TTC549 (cell line): ENCODE measurements around the gene SLC39A1.
A peak's percentile ranks its signal among the peaks of the same experiment; 100 is the strongest.
"Not testable (repeated sequence)": the region's sequence is repeated elsewhere in the genome, so short reads cannot be mapped to it uniquely, and the experiment has no call there.

ENCODE experiments used
- FAIRE-seq: peaks from 2 replicates; lab custom pipeline; 2012; peaks lifted over from hg19 to GRCh38; lab: Jason Lieb, UNC

SLC39A1 gene

DNA sequence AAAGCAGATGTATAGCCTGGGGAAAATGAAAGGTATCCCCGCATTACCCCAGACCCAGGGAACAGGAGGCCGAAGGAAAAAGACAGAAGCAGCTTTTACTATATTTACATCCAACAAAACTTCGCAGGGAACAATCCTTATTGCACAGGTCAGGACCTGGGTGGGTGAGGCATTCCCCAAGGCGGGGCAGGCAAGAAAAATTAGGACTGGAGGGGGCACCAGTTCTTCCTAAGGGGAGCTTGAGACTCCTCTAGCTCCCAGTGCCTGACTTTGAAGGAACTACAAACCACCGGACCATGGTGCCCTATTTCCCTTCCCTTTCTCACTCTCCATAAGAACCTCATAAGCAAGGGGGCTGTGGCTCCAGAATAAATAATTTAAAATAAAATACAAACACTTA, 33.9 kb downstream of the SLC39A1 start:
- no peak for FAIRE-seq

DNA sequence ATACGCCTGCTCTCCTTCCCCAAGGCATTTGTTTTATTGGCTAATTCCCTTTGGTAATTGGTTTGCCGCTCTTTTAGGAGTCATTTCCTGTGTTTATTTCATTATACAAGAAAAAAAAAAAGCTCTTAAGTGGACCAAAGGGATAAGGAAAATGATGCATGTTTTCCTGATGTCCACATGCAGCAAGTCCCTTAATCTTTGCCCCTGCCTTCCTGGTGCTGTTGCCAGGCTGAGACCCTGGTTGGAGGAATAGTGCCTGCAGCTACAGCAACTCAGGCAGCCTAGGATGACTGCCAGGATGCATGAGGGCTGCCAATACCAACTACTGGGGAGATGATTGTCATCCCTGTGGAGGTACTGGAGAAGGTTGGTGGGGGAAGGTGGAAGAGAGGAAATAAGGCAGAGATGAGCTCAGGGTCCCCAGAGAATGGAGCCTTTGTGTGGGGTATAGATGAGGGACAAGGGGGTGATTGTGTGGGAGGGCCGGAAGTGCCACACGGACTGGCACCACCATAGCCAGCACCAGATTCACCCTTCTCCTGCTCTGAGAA, 34.5 kb downstream of the SLC39A1 start:
- FAIRE-seq: no peak

DNA sequence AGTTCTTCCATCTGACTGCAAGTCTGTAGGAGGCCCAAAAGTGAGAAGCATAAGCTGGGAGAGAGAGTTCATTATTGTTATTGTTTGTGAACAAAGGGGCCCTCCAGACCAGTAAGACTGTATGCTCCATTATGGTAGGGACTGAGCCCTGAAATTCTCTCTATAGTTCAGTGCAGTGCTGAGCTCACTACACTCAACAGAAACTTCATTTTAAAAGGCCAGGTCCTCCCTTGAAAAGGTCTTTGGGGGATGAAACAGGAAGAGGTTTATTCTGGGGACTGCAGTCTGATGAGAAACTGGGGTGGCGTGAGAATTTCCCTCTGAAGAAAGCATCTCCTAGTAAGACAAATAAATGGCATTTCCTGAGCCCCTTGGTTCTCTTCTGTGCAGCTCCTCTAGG, 35.1 kb downstream of the SLC39A1 start:
- FAIRE-seq: no peak

DNA sequence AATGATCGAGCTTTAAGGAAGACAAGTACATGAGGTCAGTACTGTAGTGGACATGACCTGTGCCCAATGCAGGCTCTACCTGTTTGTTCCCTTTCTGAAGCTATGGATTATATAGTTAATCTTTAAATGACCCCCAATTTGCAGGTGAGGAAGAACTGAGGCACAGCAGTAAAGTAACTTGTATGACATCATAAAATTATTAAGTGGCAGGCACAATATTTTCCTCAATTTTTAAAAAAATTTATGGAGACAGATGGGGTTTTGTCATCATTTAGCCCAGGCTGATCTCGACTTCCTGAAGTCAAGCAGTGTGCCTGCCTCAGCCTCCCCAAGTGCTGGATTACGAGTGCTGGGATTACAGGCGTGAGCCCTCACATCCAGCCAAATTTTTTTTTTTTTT, 36.9 kb downstream of the SLC39A1 start:
- FAIRE-seq: no peak

DNA sequence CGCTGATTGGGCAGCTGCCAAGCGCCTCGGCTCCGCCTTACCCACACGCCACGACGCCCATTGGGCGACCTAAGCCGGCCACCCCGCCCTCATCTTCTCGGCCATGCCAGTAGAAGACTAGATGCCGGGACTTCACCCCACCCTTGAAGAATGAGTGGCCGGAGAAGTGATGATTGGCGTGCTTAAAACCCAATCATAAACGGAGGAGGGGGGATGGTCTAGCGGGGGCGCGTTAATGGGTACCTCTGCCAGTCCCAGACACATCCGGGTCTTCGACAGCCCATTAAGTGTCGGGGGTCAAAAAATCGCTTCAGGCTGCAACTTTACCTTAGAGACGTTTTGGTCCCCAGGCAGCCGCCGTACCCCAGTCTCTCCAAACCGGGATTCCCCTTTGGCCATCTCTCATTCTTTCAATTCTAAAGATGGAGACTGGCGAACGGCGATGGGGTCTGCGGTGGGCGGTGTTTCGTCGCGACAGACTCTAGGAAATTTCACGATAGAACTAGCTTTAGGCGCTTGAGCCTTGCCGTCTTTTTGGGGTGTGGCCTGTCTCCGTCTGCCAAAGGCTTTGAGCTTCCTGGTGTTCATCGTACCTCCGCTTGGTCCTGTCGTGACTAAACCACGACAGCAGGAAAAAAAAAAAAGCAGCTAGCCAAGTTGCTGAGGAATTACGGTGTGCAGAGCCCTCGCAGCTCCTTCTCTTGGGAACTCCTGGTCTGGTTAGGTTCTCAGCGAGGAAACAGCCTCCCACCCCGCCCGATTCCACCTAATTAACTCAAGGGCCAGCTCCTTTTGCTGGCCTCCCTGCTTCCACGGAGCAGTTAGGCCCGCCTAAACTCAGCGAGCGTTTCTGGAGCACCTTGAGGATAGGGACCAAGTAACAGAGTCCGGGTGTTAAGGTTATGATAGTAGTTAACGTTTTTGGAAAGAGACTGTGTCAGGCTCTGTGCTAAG, 40.1 kb downstream of the SLC39A1 start, which contains the start of gene GATAD2B:
GATAD2B (minus strand) TSS at position 1 of the 954 bp plus-strand sequence. CDS start 94,625 bp downstream, outside the sequence.
- FAIRE-seq: peak; percentile 98

DNA sequence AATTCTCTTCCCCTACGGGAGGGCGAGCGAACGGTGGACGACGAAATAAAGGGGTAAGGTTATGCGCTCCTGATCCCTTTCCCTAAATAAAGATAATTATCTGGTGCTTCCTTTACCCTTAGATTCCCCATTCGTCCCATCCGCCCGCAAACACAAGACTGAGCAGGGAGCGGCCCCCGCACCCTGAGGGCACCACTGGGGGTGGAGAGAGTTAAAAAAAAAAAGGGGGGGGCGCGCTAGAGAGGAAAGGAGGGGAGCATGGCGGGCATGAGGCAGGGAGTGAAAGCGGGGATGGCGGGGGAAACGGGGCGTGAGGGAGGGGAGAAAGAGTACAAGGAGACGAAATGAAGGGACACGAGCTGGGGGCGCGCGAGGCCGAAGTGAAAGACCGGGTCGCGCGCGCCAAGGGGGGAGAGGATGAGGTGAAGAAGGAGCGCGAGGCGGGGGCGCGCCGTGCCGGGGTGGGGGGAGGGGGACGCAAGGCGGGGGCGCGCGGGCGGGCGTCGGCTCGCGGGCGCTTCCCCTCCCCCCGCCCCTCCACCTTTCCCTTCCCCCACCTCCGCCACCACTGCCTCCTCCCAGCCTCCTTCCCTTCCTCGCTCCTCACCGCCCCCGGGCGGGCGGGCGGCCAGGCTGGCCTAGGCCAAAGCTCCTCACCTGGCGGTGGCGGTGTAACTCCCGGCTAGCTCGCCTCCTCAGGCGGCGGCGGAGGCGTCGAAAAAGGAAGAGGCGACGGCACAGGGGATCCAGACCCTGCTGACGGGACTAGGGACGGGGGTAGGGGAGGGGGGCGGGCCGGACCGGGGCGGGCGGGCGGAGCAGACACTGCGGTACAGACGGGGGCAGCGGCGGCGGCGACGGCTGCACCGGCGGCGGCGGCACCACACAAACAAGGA, 41.0 kb downstream of the SLC39A1 start:
- no peak for FAIRE-seq

DNA sequence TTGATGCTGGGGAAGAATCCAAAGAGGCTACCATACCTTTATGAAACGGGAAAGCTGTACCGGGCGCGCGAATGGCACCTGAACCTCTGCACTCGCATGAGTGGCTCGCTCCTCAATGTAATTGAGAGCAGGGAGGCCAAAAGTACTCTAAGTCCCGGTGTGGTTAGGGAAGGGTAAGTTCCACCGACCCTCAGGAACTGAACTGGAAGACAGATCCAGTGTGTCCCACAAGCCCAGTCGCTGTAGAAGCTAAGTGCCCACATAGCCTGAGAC, 41.6 kb downstream of the SLC39A1 start:
- FAIRE-seq: no peak

DNA sequence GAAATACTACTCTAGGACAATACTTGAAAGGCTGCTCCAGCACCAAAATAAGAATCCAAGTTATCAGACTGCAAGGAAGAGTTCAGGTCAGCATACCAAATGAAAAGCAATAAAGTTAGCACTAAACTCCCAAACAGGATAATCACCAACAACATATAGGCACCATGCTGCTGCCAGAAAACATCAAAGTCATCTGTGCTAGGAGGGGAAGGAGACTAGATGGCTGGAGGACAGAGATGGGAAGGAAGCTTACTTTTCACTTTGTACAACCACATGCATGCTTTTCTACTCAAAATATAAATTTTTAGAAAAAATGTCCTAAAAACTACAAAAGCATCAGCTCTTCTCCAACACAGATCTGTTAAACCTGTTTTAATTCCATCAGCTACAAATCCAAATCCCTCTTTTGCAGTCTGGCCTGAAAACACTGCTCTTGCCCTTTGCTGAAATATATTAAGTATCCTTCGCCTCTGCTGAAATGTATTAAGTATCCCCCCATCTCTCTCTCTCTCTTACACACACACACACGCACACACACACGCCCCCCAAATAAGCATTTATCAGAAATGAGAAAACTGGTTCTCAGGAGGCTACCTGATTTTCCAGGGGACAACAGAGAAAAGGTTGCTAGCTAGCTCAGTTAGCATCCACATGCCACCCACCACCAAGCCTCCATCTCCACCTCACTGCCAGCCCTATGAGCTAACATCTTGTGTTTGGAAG, 42.1 kb downstream of the SLC39A1 start:
- no peak for FAIRE-seq

DNA sequence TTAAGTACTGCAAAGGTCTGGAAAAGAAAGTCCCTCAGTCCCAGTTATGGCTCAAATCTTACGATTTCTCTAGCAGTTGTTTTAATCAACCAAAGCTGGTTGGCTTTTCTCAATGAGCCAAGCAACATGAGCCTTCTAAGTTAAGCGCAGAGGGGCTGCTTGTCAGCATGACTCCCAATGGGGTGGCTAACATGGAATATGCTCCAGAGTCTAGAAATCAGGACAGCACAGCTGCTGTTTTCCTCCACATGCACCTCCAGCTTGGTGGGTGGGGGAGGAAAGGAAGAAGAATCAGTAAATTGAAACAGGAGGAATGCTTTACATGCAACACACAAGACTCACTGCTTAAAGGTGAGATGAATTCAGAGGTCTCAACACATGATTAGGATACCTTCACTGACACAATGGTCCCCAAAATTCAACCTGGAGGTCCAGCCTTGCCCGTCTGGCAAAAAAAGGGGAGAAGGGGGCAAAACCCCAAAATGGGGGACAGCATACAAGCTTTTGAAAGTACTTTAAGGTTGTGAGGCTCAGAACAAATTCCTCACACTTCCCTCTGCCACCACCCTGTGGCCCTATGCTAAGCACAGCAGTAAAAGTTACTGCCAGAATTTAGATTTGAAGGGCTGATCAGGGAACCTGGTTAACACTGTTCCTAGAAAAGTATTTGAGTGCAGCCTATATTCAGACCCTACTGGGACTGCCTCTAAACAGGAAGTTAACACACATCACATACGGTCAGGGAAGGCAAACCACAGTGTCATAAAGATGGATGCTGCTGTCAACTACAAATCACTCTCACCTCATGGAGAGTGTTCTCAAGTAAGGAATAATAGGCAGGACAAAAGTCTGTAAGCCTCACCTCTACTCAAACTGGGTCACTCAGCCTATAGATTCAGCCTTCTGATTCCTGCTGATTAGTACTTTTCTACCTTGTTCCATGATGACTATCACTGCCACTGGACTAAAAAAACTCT, 43.2 kb downstream of the SLC39A1 start:
- FAIRE-seq: no peak

DNA sequence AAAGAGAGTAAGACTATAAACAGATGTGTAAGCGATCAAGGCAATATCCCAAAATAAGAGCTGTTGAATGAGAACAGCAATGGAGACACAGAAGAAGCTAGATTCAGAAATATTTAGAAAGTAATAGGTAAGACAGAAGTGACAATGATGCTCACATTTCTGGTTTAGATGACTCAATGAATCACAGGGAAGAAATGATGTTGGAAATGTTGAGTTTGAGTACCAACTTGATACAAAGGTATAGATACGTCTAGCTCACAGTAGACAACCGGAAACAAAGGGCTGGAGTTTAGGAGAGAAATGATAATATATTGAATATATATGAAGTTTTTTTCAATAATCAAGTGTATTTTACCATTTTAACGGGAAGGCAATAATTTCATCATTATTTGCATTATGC, 47.0 kb downstream of the SLC39A1 start:
- peak; percentile 33 for FAIRE-seq

DNA sequence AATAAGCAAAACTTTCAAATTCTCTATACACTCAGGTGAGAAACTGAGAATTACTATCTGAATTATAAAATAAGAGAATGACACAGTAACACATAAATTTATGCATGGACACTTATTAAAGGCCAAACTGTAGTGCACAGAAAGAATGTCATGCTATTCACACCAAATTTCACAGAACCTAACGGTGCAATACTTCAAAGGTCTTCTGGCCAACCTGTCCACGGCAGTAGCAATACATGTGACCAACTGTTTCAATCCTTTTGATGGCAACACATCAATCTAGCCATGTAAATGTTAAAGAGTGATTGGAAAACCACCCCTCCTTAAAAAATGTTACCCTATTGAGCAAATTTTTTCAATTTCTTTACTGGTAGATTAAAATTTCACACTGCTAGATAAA, 51.0 kb downstream of the SLC39A1 start:
- no peak for FAIRE-seq

DNA sequence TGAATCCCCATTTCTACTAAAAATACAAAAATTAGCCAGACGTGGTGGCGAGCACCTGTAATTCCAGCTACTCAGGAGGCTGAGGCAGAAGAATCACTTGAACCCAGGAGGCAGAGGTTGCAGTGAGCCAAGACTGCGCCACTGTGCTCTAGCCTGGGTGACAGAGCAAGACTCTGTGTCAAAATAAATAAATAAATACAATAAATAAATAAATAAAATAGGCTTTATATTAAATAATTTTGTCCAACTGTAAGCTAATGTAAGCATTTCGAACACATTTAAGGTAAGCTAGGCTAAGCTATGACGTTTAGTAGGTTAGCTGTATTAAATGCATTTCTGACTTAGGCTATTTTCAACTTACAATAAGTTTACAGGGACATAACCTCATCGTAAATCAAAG, 52.8 kb downstream of the SLC39A1 start:
- not testable (repeated sequence) for FAIRE-seq
